Liver (tissue), 3 donors: ENCODE measurements around the gene DSCAM.

Source experiments
- EGR1 ChIP-seq, 2 donors: IDR thresholded peaks; 2 replicates each; pipeline ENCODE4 v1.6.1; 2016 to 2018; ENCODE audit warnings: antibody characterized with exemption in 2 of 2, low read depth in 2 of 2
- GABPA ChIP-seq, 2 donors: IDR thresholded peaks in 1 of 2; conservative IDR thresholded peaks in 1 of 2; 2 replicates each; pipeline ENCODE4 v1.6.1; 2016; ENCODE audit warnings: antibody characterized with exemption in 2 of 2, mild to moderate bottlenecking in 1 of 2, moderate library complexity in 1 of 2
- HNF4G ChIP-seq: IDR thresholded peaks from 2 replicates; pipeline ENCODE4 v1.6.1; 2016; ENCODE audit warnings: antibody characterized with exemption
- JUND ChIP-seq, 2 donors: IDR thresholded peaks; 2 replicates each; pipeline ENCODE4 v1.6.1; 2016; ENCODE audit warnings: antibody characterized with exemption in 2 of 2
- RAD21 ChIP-seq, 2 donors: IDR thresholded peaks; 2 replicates each; pipeline ENCODE4 v1.6.1; 2016; ENCODE audit warnings: antibody characterized with exemption in 2 of 2, mild to moderate bottlenecking in 2 of 2
- RXRA ChIP-seq, 2 donors: IDR thresholded peaks; 2 replicates each; pipeline ENCODE4 v1.6.1; 2017 to 2018; ENCODE audit warnings: antibody characterized with exemption in 2 of 2, mild to moderate bottlenecking in 1 of 2
- SP1 ChIP-seq: IDR thresholded peaks from 2 replicates; pipeline ENCODE4 v1.6.1; 2018; ENCODE audit warnings: antibody characterized with exemption, mild to moderate bottlenecking
- YY1 ChIP-seq: IDR thresholded peaks from 2 replicates; pipeline ENCODE4 v1.6.1; 2016; ENCODE audit warnings: antibody characterized with exemption, mild to moderate bottlenecking
- TF ChIP-seq, protein P1 (sequence below): fragments of 150-350 bp; IDR thresholded peaks from 2 replicates; pipeline ENCODE4 v1.5.1; 2017; ENCODE audit warnings: improper control_type of control experiment, low read depth, low read length; ENCODE audit not compliant: missing input control
- TF ChIP-seq, protein P2 (sequence below): IDR thresholded peaks from 2 replicates; pipeline ENCODE4 v1.6.1; 2016; ENCODE audit warnings: antibody characterized with exemption
- TF ChIP-seq, protein P3 (sequence below): IDR thresholded peaks from 2 replicates; pipeline ENCODE4 v1.6.1; 2016; ENCODE audit warnings: antibody characterized with exemption
- TF ChIP-seq, protein P4 (sequence below): IDR thresholded peaks from 2 replicates; pipeline ENCODE4 v1.6.1; 2016; ENCODE audit warnings: antibody characterized with exemption
- TF ChIP-seq, protein P5 (sequence below): IDR thresholded peaks from 2 replicates; pipeline ENCODE4 v1.6.1; 2016; ENCODE audit warnings: antibody characterized with exemption, mild to moderate bottlenecking
- donor health status: healthy.
- donor health status: healthy.

DNA sequence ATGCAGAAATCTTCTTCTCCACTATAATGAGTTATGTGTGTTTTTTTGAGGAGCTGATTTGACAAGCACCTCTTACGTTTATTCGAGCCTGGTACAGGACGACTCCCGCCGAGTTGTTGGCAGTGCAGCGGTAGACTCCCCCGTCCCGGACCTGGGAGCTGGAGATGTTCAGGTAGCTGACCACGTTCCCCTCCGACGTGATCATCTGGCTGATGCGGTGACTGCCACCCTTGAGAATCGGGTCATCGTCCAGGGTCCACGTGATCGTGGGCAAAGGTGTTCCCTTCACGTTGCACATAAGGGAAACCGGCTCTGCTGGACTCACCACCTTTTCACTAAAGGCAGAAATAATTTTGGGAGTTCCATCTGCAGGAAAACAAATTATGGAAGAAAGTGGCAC lies 507.9 kb downstream of the DSCAM start:
- TF ChIP-seq RXRA (IDR thresholded peaks at IDR 0.05), result no peak
- TF ChIP-seq, protein P1, sequence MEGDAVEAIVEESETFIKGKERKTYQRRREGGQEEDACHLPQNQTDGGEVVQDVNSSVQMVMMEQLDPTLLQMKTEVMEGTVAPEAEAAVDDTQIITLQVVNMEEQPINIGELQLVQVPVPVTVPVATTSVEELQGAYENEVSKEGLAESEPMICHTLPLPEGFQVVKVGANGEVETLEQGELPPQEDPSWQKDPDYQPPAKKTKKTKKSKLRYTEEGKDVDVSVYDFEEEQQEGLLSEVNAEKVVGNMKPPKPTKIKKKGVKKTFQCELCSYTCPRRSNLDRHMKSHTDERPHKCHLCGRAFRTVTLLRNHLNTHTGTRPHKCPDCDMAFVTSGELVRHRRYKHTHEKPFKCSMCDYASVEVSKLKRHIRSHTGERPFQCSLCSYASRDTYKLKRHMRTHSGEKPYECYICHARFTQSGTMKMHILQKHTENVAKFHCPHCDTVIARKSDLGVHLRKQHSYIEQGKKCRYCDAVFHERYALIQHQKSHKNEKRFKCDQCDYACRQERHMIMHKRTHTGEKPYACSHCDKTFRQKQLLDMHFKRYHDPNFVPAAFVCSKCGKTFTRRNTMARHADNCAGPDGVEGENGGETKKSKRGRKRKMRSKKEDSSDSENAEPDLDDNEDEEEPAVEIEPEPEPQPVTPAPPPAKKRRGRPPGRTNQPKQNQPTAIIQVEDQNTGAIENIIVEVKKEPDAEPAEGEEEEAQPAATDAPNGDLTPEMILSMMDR, result no peak
- TF ChIP-seq, protein P2, sequence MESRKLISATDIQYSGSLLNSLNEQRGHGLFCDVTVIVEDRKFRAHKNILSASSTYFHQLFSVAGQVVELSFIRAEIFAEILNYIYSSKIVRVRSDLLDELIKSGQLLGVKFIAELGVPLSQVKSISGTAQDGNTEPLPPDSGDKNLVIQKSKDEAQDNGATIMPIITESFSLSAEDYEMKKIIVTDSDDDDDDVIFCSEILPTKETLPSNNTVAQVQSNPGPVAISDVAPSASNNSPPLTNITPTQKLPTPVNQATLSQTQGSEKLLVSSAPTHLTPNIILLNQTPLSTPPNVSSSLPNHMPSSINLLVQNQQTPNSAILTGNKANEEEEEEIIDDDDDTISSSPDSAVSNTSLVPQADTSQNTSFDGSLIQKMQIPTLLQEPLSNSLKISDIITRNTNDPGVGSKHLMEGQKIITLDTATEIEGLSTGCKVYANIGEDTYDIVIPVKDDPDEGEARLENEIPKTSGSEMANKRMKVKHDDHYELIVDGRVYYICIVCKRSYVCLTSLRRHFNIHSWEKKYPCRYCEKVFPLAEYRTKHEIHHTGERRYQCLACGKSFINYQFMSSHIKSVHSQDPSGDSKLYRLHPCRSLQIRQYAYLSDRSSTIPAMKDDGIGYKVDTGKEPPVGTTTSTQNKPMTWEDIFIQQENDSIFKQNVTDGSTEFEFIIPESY, result no peak
- TF ChIP-seq GABPA (IDR thresholded peaks at IDR 0.05 in 1 of 2, conservative IDR thresholded peaks at IDR 0.05 in 1 of 2), result no peak
- TF ChIP-seq, protein P3, sequence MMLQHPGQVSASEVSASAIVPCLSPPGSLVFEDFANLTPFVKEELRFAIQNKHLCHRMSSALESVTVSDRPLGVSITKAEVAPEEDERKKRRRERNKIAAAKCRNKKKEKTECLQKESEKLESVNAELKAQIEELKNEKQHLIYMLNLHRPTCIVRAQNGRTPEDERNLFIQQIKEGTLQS, result no peak
- TF ChIP-seq YY1, result no peak
- no peak for TF ChIP-seq RAD21 (IDR thresholded peaks at IDR 0.05)
- TF ChIP-seq, protein P4, sequence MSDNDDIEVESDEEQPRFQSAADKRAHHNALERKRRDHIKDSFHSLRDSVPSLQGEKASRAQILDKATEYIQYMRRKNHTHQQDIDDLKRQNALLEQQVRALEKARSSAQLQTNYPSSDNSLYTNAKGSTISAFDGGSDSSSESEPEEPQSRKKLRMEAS, result no peak
- TF ChIP-seq JUND (IDR thresholded peaks at IDR 0.05), result no peak
- TF ChIP-seq, protein P5, sequence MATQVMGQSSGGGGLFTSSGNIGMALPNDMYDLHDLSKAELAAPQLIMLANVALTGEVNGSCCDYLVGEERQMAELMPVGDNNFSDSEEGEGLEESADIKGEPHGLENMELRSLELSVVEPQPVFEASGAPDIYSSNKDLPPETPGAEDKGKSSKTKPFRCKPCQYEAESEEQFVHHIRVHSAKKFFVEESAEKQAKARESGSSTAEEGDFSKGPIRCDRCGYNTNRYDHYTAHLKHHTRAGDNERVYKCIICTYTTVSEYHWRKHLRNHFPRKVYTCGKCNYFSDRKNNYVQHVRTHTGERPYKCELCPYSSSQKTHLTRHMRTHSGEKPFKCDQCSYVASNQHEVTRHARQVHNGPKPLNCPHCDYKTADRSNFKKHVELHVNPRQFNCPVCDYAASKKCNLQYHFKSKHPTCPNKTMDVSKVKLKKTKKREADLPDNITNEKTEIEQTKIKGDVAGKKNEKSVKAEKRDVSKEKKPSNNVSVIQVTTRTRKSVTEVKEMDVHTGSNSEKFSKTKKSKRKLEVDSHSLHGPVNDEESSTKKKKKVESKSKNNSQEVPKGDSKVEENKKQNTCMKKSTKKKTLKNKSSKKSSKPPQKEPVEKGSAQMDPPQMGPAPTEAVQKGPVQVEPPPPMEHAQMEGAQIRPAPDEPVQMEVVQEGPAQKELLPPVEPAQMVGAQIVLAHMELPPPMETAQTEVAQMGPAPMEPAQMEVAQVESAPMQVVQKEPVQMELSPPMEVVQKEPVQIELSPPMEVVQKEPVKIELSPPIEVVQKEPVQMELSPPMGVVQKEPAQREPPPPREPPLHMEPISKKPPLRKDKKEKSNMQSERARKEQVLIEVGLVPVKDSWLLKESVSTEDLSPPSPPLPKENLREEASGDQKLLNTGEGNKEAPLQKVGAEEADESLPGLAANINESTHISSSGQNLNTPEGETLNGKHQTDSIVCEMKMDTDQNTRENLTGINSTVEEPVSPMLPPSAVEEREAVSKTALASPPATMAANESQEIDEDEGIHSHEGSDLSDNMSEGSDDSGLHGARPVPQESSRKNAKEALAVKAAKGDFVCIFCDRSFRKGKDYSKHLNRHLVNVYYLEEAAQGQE, result no peak
- TF ChIP-seq EGR1 (IDR thresholded peaks at IDR 0.05; ENCODE audit: low read depth in 2 of 2), result no peak
- no peak for TF ChIP-seq HNF4G
- TF ChIP-seq SP1, result no peak
